GM08714 (cell line): ENCODE data around the gene TPTE2.
"Not testable (repeated sequence)": the region's sequence is repeated elsewhere in the genome, so short reads cannot be mapped to it uniquely, and the experiment has no call there.

Experiments used
- H3K4me3 ChIP-seq: fragments of 200-500 bp; sonication (Bioruptor generic); 2 replicates; pipeline ENCODE4 v1.5.1; 2014; ENCODE audit warnings: mild to moderate bottlenecking, low read length, inconsistent platforms
- ZNF274 ChIP-seq: IDR thresholded peaks from 2 replicates; pipeline ENCODE4 v1.6.1; 2012; ENCODE audit warnings: mild to moderate bottlenecking, low read depth, low read length

TPTE2 gene

GRCh38 chr13:19561127-19561582, at the start of gene TPTE2:
TPTE2 (minus strand) TSS chr13:19561532; CDS start chr13:19503234, 58,298 bp downstream.
- H3K4me3 ChIP-seq = not testable (repeated sequence)

GRCh38 chr13:19607523-19608078, 46.3 kb upstream of the TPTE2 start:
- H3K4me3 ChIP-seq = no peak overlapping the region
- no peak for TF ChIP-seq ZNF274

GRCh38 chr13:19606737-19607136, 45.4 kb upstream of the TPTE2 start:
- TF ChIP-seq ZNF274 = no peak
- no peak overlapping the region for H3K4me3 ChIP-seq

GRCh38 chr13:19606152-19606551, 44.8 kb upstream of the TPTE2 start:
- TF ChIP-seq ZNF274 = no peak
- H3K4me3 ChIP-seq = no peak overlapping the region

- no peak for TF ChIP-seq ZNF274
- no peak overlapping the region for H3K4me3 ChIP-seq
Observed at GRCh38 chr13:19605161-19605955, 44.0 kb upstream of the TPTE2 start.

- no peak for TF ChIP-seq ZNF274
- no peak overlapping the region for H3K4me3 ChIP-seq
Observed at GRCh38 chr13:19604306-19604705, 43.0 kb upstream of the TPTE2 start.

- TF ChIP-seq ZNF274 = no peak
- peak overlapping the region; percentile 76; the same call in 1 of the 2 replicates for H3K4me3 ChIP-seq
Observed at GRCh38 chr13:19601749-19602725, 40.7 kb upstream of the TPTE2 start.

GRCh38 chr13:19597523-19597922, 36.2 kb upstream of the TPTE2 start:
- no peak for TF ChIP-seq ZNF274
- no peak overlapping the region for H3K4me3 ChIP-seq

GRCh38 chr13:19596960-19597361, 35.6 kb upstream of the TPTE2 start:
- TF ChIP-seq ZNF274 = no peak
- no peak overlapping the region for H3K4me3 ChIP-seq

GRCh38 chr13:19596086-19596485, 34.8 kb upstream of the TPTE2 start:
- no peak overlapping the region for H3K4me3 ChIP-seq
- TF ChIP-seq ZNF274 = no peak

GRCh38 chr13:19592657-19593180, 31.4 kb upstream of the TPTE2 start:
- no peak overlapping the region for H3K4me3 ChIP-seq
- no peak for TF ChIP-seq ZNF274

GRCh38 chr13:19591864-19592263, 30.5 kb upstream of the TPTE2 start:
- H3K4me3 ChIP-seq = no peak overlapping the region
- no peak for TF ChIP-seq ZNF274

GRCh38 chr13:19590423-19590822, 29.1 kb upstream of the TPTE2 start:
- H3K4me3 ChIP-seq = no peak overlapping the region
- TF ChIP-seq ZNF274 = no peak

- no peak overlapping the region for H3K4me3 ChIP-seq
- no peak for TF ChIP-seq ZNF274
Observed at GRCh38 chr13:19589312-19589711, 28.0 kb upstream of the TPTE2 start.
